H1 (cell line): ENCODE measurements around the gene NRN1L. TPM values are rescaled to one million over a fixed set of nuclear protein-coding genes. Genes with fewer than 3 reads are reported as not detected.

Source experiments
- CTCF ChIA-PET: fragments of 300-600 bp; sonication (Branson Sonifier 250); formaldehyde crosslinking; loops from one replicate; lab custom pipeline; 2021; ENCODE audit not compliant: partially characterized antibody; lab: Charles Lee
- POLR2A ChIA-PET: fragments of 300-600 bp; sonication (Branson Sonifier 250); formaldehyde crosslinking; loops from one replicate; lab custom pipeline; 2021; ENCODE audit warnings: inconsistent platforms; ENCODE audit not compliant: partially characterized antibody; lab: Charles Lee
- DNase-seq, 2 experiments: peaks; one replicate each; pipeline versions ENCODE4 v3.0.0 to v3.0.0-alpha.2; 2010 to 2022; ENCODE audit warnings: low spot score in 2 of 2, low read depth in 1 of 2, mixed read lengths in 1 of 2
- FAIRE-seq: peaks from 2 replicates; lab custom pipeline; 2011; peaks lifted over from hg19 to GRCh38; lab: Jason Lieb, UNC
- H2AFZ ChIP-seq: 2 replicates; pipeline ENCODE4 v1.8.1; 2012; ENCODE audit warnings: low read length, inconsistent platforms
- H2AK5ac ChIP-seq: 2 replicates; pipeline ENCODE4 v1.6.1; 2013; ENCODE audit warnings: low read depth, low read length
- H2BK120ac ChIP-seq: replicated peaks from 2 replicates; pipeline ENCODE3; 2013; ENCODE audit warnings: low read depth, low read length, inconsistent platforms
- H2BK12ac ChIP-seq: 2 replicates; pipeline ENCODE4 v1.6.1; 2013; ENCODE audit warnings: low read depth, low read length
- H2BK15ac ChIP-seq: 2 replicates; pipeline ENCODE4 v1.6.1; 2013; ENCODE audit warnings: low read length
- H2BK20ac ChIP-seq: 2 replicates; pipeline ENCODE4 v1.6.1; 2013; ENCODE audit warnings: low read length
- H2BK5ac ChIP-seq: 2 replicates; pipeline ENCODE4 v1.6.1; 2013; ENCODE audit warnings: low read depth, low read length
- H3K14ac ChIP-seq: 2 replicates; pipeline ENCODE4 v1.6.1; 2013; ENCODE audit warnings: inconsistent platforms; ENCODE audit not compliant: insufficient read length
- H3K18ac ChIP-seq: 2 replicates; pipeline ENCODE4 v1.6.1; 2013; ENCODE audit warnings: low read length; ENCODE audit errors: extremely low read depth
- H3K23ac ChIP-seq: 2 replicates; pipeline ENCODE4 v1.6.1; 2013; ENCODE audit warnings: inconsistent platforms; ENCODE audit not compliant: insufficient read length
- H3K23me2 ChIP-seq: 2 replicates; pipeline ENCODE4 v1.6.1; 2013; ENCODE audit warnings: low read depth, low read length
- H3K27ac ChIP-seq: 2 replicates; pipeline ENCODE4 v1.6.1; 2011; ENCODE audit warnings: low read depth, low read length, inconsistent platforms
- H3K27me3 ChIP-seq, 4 experiments: replicated peaks in 1 of 4; 1 replicate in 1 of 4; 2 replicates in 3 of 4; pipeline versions ENCODE4 v1.6.1 to v1.8.1; 2011 to 2013; ENCODE audit warnings: low read length in 3 of 4, mild to moderate bottlenecking in 3 of 4, inconsistent platforms in 2 of 4, mixed read lengths in 2 of 4, moderate library complexity in 1 of 4; ENCODE audit not compliant: control insufficient read depth in 3 of 4, insufficient read depth in 3 of 4; ENCODE audit errors: extremely low read depth in 1 of 4
- H3K36me3 ChIP-seq, 4 experiments: 2 replicates each; pipeline versions ENCODE4 v1.6.1 to v1.8.1; 2011 to 2013; ENCODE audit warnings: mild to moderate bottlenecking in 4 of 4, low read length in 3 of 4, moderate library complexity in 2 of 4, control low read depth in 1 of 4, inconsistent platforms in 1 of 4; ENCODE audit not compliant: insufficient read depth in 4 of 4, control insufficient read depth in 2 of 4
- H3K4ac ChIP-seq: replicated peaks from 2 replicates; pipeline ENCODE3; 2013; ENCODE audit warnings: low read length, low read depth, mixed read lengths, inconsistent platforms; ENCODE audit not compliant: insufficient read length
- H3K4me1 ChIP-seq, 4 experiments: replicated peaks in 1 of 4; 1 replicate in 1 of 4; 2 replicates in 3 of 4; pipeline versions ENCODE4 v1.6.1 to v1.8.1; 2011 to 2013; ENCODE audit warnings: low read length in 3 of 4, inconsistent platforms in 2 of 4, mixed read lengths in 1 of 4; ENCODE audit not compliant: insufficient read depth in 4 of 4, control insufficient read depth in 3 of 4
- H3K4me2 ChIP-seq, 2 experiments: 2 replicates each; pipeline versions ENCODE4 v1.6.1 to v1.8.1; 2011 to 2013; ENCODE audit warnings: low read depth in 2 of 2, low read length in 2 of 2, control low read depth in 1 of 2, inconsistent platforms in 1 of 2, mild to moderate bottlenecking in 1 of 2; ENCODE audit not compliant: insufficient read depth in 1 of 2
- H3K4me3 ChIP-seq, 4 experiments: fragments of 200-600, 300-600 bp in 1 of 4; sonication (generic), shearing (Covaris generic), sonication (Bioruptor Twin) in 1 of 4; 2 replicates each; pipeline versions ENCODE4 v1.5.1 to v1.8.1; 2011 to 2016; ENCODE audit warnings: low read length in 4 of 4, low read depth in 3 of 4, control low read depth in 2 of 4, inconsistent platforms in 2 of 4, mild to moderate bottlenecking in 2 of 4, mixed read lengths in 1 of 4, moderate library complexity in 1 of 4; ENCODE audit not compliant: insufficient read depth in 2 of 4; ENCODE audit errors: extremely low read depth in 1 of 4
- H3K56ac ChIP-seq: replicated peaks from 2 replicates; pipeline ENCODE3; 2013; ENCODE audit warnings: low read depth, mild to moderate bottlenecking, mixed read lengths, low read length, inconsistent platforms; ENCODE audit not compliant: insufficient read length
- H3K79me1 ChIP-seq: 2 replicates; pipeline ENCODE4 v1.6.1; 2013; ENCODE audit warnings: low read depth, low read length, control low read depth
- H3K79me2 ChIP-seq, 2 experiments: 2 replicates each; pipeline versions ENCODE4 v1.6.1 to v1.8.1; 2012 to 2013; ENCODE audit warnings: low read length in 2 of 2, mild to moderate bottlenecking in 2 of 2, inconsistent platforms in 1 of 2; ENCODE audit not compliant: insufficient read depth in 2 of 2, control insufficient read depth in 1 of 2
- H3K9ac ChIP-seq, 4 experiments: replicated peaks in 1 of 4; 1 replicate in 1 of 4; 2 replicates in 3 of 4; pipeline versions ENCODE4 v1.6.1 to v1.8.1; 2011 to 2013; ENCODE audit warnings: low read depth in 3 of 4, low read length in 3 of 4, control low read depth in 2 of 4, mild to moderate bottlenecking in 2 of 4, moderate library complexity in 2 of 4, inconsistent platforms in 1 of 4; ENCODE audit errors: extremely low read depth in 1 of 4
- H3K9me3 ChIP-seq, 2 experiments: 2 replicates each; pipeline versions ENCODE4 v1.6.1 to v1.8.1; 2012 to 2013; ENCODE audit warnings: mild to moderate bottlenecking in 2 of 2, moderate library complexity in 2 of 2, control low read depth in 1 of 2, inconsistent platforms in 1 of 2, low read depth in 1 of 2, low read length in 1 of 2, mixed read lengths in 1 of 2; ENCODE audit not compliant: insufficient read depth in 2 of 2
- H4K20me1 ChIP-seq, 2 experiments: replicated peaks in 1 of 2; 2 replicates each; pipeline versions ENCODE3 to v1.8.1; 2011 to 2013; ENCODE audit warnings: inconsistent platforms in 2 of 2, low read length in 2 of 2, mild to moderate bottlenecking in 1 of 2; ENCODE audit not compliant: insufficient read depth in 2 of 2, control insufficient read depth in 1 of 2
- H4K5ac ChIP-seq: 2 replicates; pipeline ENCODE4 v1.6.1; 2013; ENCODE audit warnings: low read length, low read depth, mixed read lengths, inconsistent platforms; ENCODE audit not compliant: insufficient read length
- H4K8ac ChIP-seq: 2 replicates; pipeline ENCODE4 v1.8.0; 2013; ENCODE audit warnings: mild to moderate bottlenecking, moderate library complexity, low read length, inconsistent platforms; ENCODE audit not compliant: insufficient read depth; ENCODE audit errors: extremely low read depth
- H4K91ac ChIP-seq: replicated peaks from 2 replicates; pipeline ENCODE3; 2013; ENCODE audit warnings: low read length, mixed read lengths, inconsistent platforms; ENCODE audit not compliant: insufficient read length
- ASH2L ChIP-seq: fragments of 200-600, 300-600 bp; sonication (generic); IDR thresholded peaks from one replicate; pipeline ENCODE4 v1.7.1; 2017; ENCODE audit warnings: low read length
- BRCA1 ChIP-seq: IDR thresholded peaks from 2 replicates; pipeline ENCODE4 v1.6.1; 2012; ENCODE audit warnings: low read depth, low read length, improper control_type of control experiment
- CBX8 ChIP-seq: fragments of 300-800, 300-1000 bp; sonication (generic); IDR thresholded peaks from 2 replicates; pipeline ENCODE4 v1.7.1; 2016; ENCODE audit warnings: low read depth, low read length, borderline replicate concordance
- CHD2 ChIP-seq: IDR thresholded peaks from 2 replicates; pipeline ENCODE4 v1.6.1; 2012; ENCODE audit warnings: low read length, improper control_type of control experiment
- CREB1 ChIP-seq: IDR thresholded peaks from 2 replicates; pipeline ENCODE4 v1.6.1; 2012; ENCODE audit warnings: inconsistent platforms
- CTBP2 ChIP-seq: IDR thresholded peaks from 2 replicates; pipeline ENCODE4 v1.7.0; 2011; ENCODE audit warnings: borderline replicate concordance, mild to moderate bottlenecking, moderate library complexity, mixed read lengths, low read length; ENCODE audit not compliant: insufficient read depth, insufficient read length
- EGR1 ChIP-seq: IDR thresholded peaks from 2 replicates; pipeline ENCODE4 v1.6.1; 2011; ENCODE audit warnings: low read depth, low read length, borderline replicate concordance
- EZH2 ChIP-seq: fragments of 200-600 bp; sonication (generic); IDR thresholded peaks from 2 replicates; pipeline ENCODE4 v1.7.1; 2012; ENCODE audit warnings: low read depth, mild to moderate bottlenecking, moderate library complexity, low read length, inconsistent platforms; ENCODE audit not compliant: severe bottlenecking
- JUND ChIP-seq: IDR thresholded peaks from 2 replicates; pipeline ENCODE4 v1.6.1; 2011; ENCODE audit warnings: mild to moderate bottlenecking, improper control_type of control experiment, low read length
- MAFK ChIP-seq: IDR thresholded peaks from 2 replicates; pipeline ENCODE4 v1.6.1; 2012; ENCODE audit warnings: low read depth, mild to moderate bottlenecking, improper control_type of control experiment, low read length
- NRF1 ChIP-seq: IDR thresholded peaks from 2 replicates; pipeline ENCODE4 v1.6.1; 2011; ENCODE audit warnings: mild to moderate bottlenecking, low read depth, low read length, improper control_type of control experiment
- RNF2 ChIP-seq: fragments of 200-900, 300-1000 bp; sonication (generic); IDR thresholded peaks from 2 replicates; pipeline ENCODE4 v1.7.1; 2016; ENCODE audit warnings: borderline replicate concordance, low read depth, mild to moderate bottlenecking, antibody characterized with exemption, low read length; ENCODE audit not compliant: poor library complexity, severe bottlenecking; ENCODE audit errors: missing control alignments
- TEAD4 ChIP-seq: IDR thresholded peaks from 2 replicates; pipeline ENCODE4 v1.6.1; 2012; ENCODE audit warnings: low read depth, low read length, inconsistent platforms, mixed read lengths
- ZNF274 ChIP-seq: IDR thresholded peaks from 2 replicates; pipeline ENCODE4 v1.7.0; 2012; ENCODE audit warnings: low read length, borderline replicate concordance; ENCODE audit errors: extremely low read depth
- WGBS, 2 experiments: shearing (Covaris generic) in 1 of 2; methylation state at CpG; one replicate each; pipeline versions ENCODE4 v1.1.6 to v1.1.7; 2013 to 2015; ENCODE audit warnings: low lambda C conversion rate in 2 of 2, mixed read lengths in 2 of 2, inconsistent platforms in 1 of 2, low coverage in 1 of 2, missing lambda C conversion rate in 1 of 2; ENCODE audit not compliant: insufficient replicate concordance in 2 of 2, insufficient coverage in 1 of 2, insufficient read length in 1 of 2; ENCODE audit errors: extremely low coverage in 1 of 2, missing lambda C conversion rate in 1 of 2; 5-methylcytosine and 5-hydroxymethylcytosine counted together
- polyA plus RNA-seq, 7 experiments: library from polyadenylated mRNA; depleted of rRNA in 3 of 7; stranded (reverse) in 5 of 7; unstranded in 2 of 7; fragments of >200 nt in 5 of 7; fragments of 200-250 nt in 2 of 7; gene quantifications; 1 replicate in 5 of 7; 2 replicates in 1 of 7; 4 replicates in 1 of 7; pipeline versions ENCODE4 v1.2.1 to v1.2.3, GENCODE V29; 2011 to 2013; ENCODE audit warnings: missing spikeins in 2 of 7, mixed read lengths in 2 of 7
- total RNA-seq: library from RNA; stranded (reverse); fragmentation: NEBNext Ultra II Directional; extraction: Animal tissue kit (Norgen Biotek cat#: 25700); gene quantifications from 2 replicates; pipeline ENCODE4 v1.2.1, GENCODE V29; 2021

Gene NRN1L
- total and polyA plus RNA-seq, 2 of the 8 experiments (the other 6 are each of a cell fraction or from before 2014, with no cell fraction given) = 4.1 to 35.2 TPM

DNA sequence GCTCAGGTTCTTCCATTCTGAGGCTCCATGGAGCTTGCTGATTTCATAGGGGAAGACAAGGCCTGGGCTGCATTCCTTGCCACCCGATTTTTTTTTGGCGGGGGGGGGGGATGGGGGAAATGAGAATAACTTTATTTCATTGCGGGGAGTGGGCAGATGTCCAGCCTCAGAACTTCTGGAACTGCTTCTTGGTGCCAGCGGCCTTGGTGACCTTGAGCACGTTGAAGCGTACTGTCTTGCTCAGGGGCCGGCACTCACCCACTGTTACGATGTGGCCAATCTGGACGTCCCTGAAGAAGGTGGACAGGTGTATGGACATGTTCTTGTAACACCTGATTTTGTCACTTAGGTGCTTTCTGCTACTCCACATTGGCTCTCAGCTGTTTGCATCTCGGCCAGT lies 28.9 kb upstream of the NRN1L start:
- Histone ChIP-seq H3K56ac (no peak overlapping the region), H3K4me2 (no peak overlapping the region; a peak in 1 of 4 replicates), H3K9ac (no peak overlapping the region), H4K20me1 (peaks cover 27 to 41% of the 10 kb centered on the region in 2 experiments), H3K9me3 (no peaks in the 10 kb centered on the region), H3K4me1 (peaks cover 8 to 15% (median 13%) of the 10 kb centered on the region in 4 experiments), H2AFZ (no peak overlapping the region), H3K14ac (no peak overlapping the region), H4K8ac (no peak overlapping the region), H3K4ac (no peak overlapping the region), H3K79me1 (peaks cover 27% of the 10 kb centered on the region), H3K18ac (no peak overlapping the region; the same call in 1 of the 2 replicates), H3K23ac (no peak overlapping the region), H4K91ac (no peak overlapping the region), H2BK20ac (0 out of 2 replicates have a peak overlapping the region, but pooled peaks have one; percentile 61), H2AK5ac (no peak overlapping the region), H3K79me2 (peaks cover 39 to 94% of the 10 kb centered on the region in 2 experiments), H3K36me3 (peaks cover 0 to 7% (median 3%) of the 10 kb centered on the region in 4 experiments; a peak in 4 of 8 replicates), H2BK5ac (no peak overlapping the region), H4K5ac (no peak overlapping the region), H2BK15ac (no peak overlapping the region), H3K27me3 (no peaks in the 10 kb centered on the region), H2BK12ac (no peak overlapping the region; the same call in 1 of the 2 replicates), H3K27ac (no peak overlapping the region), H3K23me2 (no peaks in the 10 kb centered on the region), H3K4me3 (no peak overlapping the region), H2BK120ac (no peak overlapping the region)
- FAIRE-seq = no peak
- POLR2A ChIA-PET = interaction anchor here (0.7 to 2.9 kb wide), 7 partner anchors 8 to 196 kb away, joined by 3 to 27 read pairs (median 4); partner anchors contain the start of genes CENPT, EDC4 and NUTF2
- WGBS, 2 experiments = 92% methylated on average over 10 of the region's 10 CpGs; no CpG with 5 or more reads in 1 of the 2 experiments
- no peak for DNase-seq
- CTCF ChIA-PET = interaction anchor here (0.8 to 3.5 kb wide), 7 partner anchors 9 to 125 kb away, joined by 3 to 20 read pairs (median 5); partner anchors contain the start of gene NRN1L
- TF ChIP-seq MAFK (no peak), NRF1 (no peak), ZNF274 (no peak), RNF2 (no peak), JUND (no peak), BRCA1 (no peak), EGR1 (no peak), CHD2 (no peak), CREB1 (no peak), CTBP2 (no peak), TEAD4 (no peak), EZH2 (no peak), CBX8 (no peak), ASH2L (no peak)
